Endothelial cell of umbilical vein (primary cell): ENCODE results near the gene RFXANK. TPM values are rescaled to one million over a fixed set of nuclear protein-coding genes. Genes with fewer than 3 reads are reported as not detected.

Experiments used
- BruUV-seq: library from RNA; stranded (reverse); fragments of 400-500 nt; replicated peaks from 2 replicates; lab custom pipeline; 2021; lab: Mats Ljungman, UMichigan
- CTCF ChIA-PET: fragments of 300-600, 350-600 bp; sonication (Branson Sonifier 250); formaldehyde crosslinking; loops from one replicate; lab custom pipeline; 2021; ENCODE audit warnings: antibody characterized with exemption, inconsistent platforms; lab: Charles Lee
- POLR2A ChIA-PET: fragments of 300-600, 350-600 bp; sonication (Branson Sonifier 250); formaldehyde crosslinking; loops from one replicate; lab custom pipeline; 2021; ENCODE audit warnings: antibody characterized with exemption, inconsistent platforms; lab: Charles Lee
- DNase-seq: peaks from one replicate; pipeline ENCODE4 v3.0.0-alpha.2; 2011; ENCODE audit warnings: low read depth, low spot score
- FAIRE-seq: peaks from 2 replicates; lab custom pipeline; 2011; peaks lifted over from hg19 to GRCh38; lab: Jason Lieb, UNC
- H2AFZ ChIP-seq: 2 replicates; pipeline ENCODE4 v1.6.0; 2012; ENCODE audit warnings: low read depth, low read length, control low read depth, inconsistent platforms
- H3K27ac ChIP-seq: 2 replicates; pipeline ENCODE4 v1.5.1; 2011; ENCODE audit warnings: low read depth, mild to moderate bottlenecking, control low read depth, low read length, moderate library complexity; ENCODE audit not compliant: insufficient read depth
- H3K27me3 ChIP-seq, 2 experiments: 2 replicates each; pipeline versions ENCODE4 v1.6.0 to v1.6.1; 2011; ENCODE audit warnings: low read length in 2 of 2, mixed read lengths in 1 of 2; ENCODE audit not compliant: control insufficient read depth in 2 of 2, insufficient read depth in 2 of 2
- H3K36me3 ChIP-seq, 2 experiments: 2 replicates in 1 of 2; 3 replicates in 1 of 2; pipeline ENCODE4 v1.5.1; 2011; ENCODE audit warnings: low read length in 2 of 2, mild to moderate bottlenecking in 1 of 2, moderate library complexity in 1 of 2; ENCODE audit not compliant: control insufficient read depth in 2 of 2, insufficient read depth in 2 of 2; ENCODE audit errors: extremely low read depth in 1 of 2
- H3K4me1 ChIP-seq: 3 replicates; pipeline ENCODE4 v1.5.1; 2011; ENCODE audit warnings: mild to moderate bottlenecking, low read length; ENCODE audit not compliant: control insufficient read depth, insufficient read depth; ENCODE audit errors: extremely low read depth
- H3K4me2 ChIP-seq: 2 replicates; pipeline ENCODE4 v1.6.1; 2011; ENCODE audit warnings: low read length, control low read depth, mixed read lengths; ENCODE audit not compliant: insufficient read depth
- H3K4me3 ChIP-seq, 3 experiments: fragments of 200-600 bp in 1 of 3; sonication (generic), shearing (Covaris generic) in 1 of 3; replicated peaks in 1 of 3; 2 replicates each; pipeline ENCODE4 v1.5.1; 2011 to 2016; ENCODE audit warnings: control low read depth in 3 of 3, low read length in 3 of 3, mild to moderate bottlenecking in 2 of 3, inconsistent platforms in 1 of 3, low read depth in 1 of 3, moderate library complexity in 1 of 3; ENCODE audit not compliant: insufficient read depth in 1 of 3
- H3K79me2 ChIP-seq: 2 replicates; pipeline ENCODE4 v1.6.0; 2012; ENCODE audit warnings: low read length, inconsistent platforms; ENCODE audit not compliant: control insufficient read depth, insufficient read depth
- H3K9ac ChIP-seq: replicated peaks from 2 replicates; pipeline ENCODE3; 2011; ENCODE audit warnings: low read length, control low read depth; ENCODE audit not compliant: insufficient read depth; ENCODE audit errors: extremely low read depth
- H3K9me1 ChIP-seq: replicated peaks from 3 replicates; pipeline ENCODE4 v1.6.0; 2011; ENCODE audit warnings: mild to moderate bottlenecking, low read length; ENCODE audit not compliant: control insufficient read depth, insufficient read depth; ENCODE audit errors: extremely low read depth
- H3K9me3 ChIP-seq: replicated peaks from 2 replicates; pipeline ENCODE4 v1.5.1; 2012; ENCODE audit warnings: low read length, inconsistent platforms; ENCODE audit not compliant: control insufficient read depth, insufficient read depth
- H4K20me1 ChIP-seq: replicated peaks from 2 replicates; pipeline ENCODE3; 2011; ENCODE audit warnings: mild to moderate bottlenecking, low read length; ENCODE audit not compliant: control insufficient read depth, insufficient read depth; ENCODE audit errors: extremely low read depth
- CTCF ChIP-seq, 2 donors: IDR thresholded peaks; 1 replicate in 1 of 2; 2 replicates in 1 of 2; pipeline ENCODE4 v1.5.1; 2011; ENCODE audit warnings: low read length in 2 of 2, mild to moderate bottlenecking in 2 of 2, moderate library complexity in 2 of 2, control low read depth in 1 of 2, inconsistent platforms in 1 of 2, low read depth in 1 of 2; ENCODE audit not compliant: insufficient read depth in 1 of 2; ENCODE audit errors: extremely low read depth in 1 of 2
- EZH2 ChIP-seq: IDR thresholded peaks from 2 replicates; pipeline ENCODE4 v1.6.1; 2012; ENCODE audit warnings: borderline replicate concordance, low read depth, mild to moderate bottlenecking, moderate library complexity, low read length, inconsistent platforms; ENCODE audit not compliant: severe bottlenecking
- FOS ChIP-seq: IDR thresholded peaks from 2 replicates; pipeline ENCODE4 v1.6.1; 2011; ENCODE audit warnings: mild to moderate bottlenecking, low read length, moderate library complexity, borderline replicate concordance; ENCODE audit not compliant: insufficient read depth
- GATA2 ChIP-seq: IDR thresholded peaks from 2 replicates; pipeline ENCODE4 v1.7.0; 2011; ENCODE audit warnings: low read depth, mild to moderate bottlenecking, moderate library complexity, mixed read lengths, low read length; ENCODE audit not compliant: insufficient read length, insufficient read depth
- JUN ChIP-seq: IDR thresholded peaks from 2 replicates; pipeline ENCODE4 v1.6.1; 2011; ENCODE audit warnings: borderline replicate concordance, low read depth; ENCODE audit not compliant: insufficient read length, insufficient read depth
- MAX ChIP-seq: IDR thresholded peaks from 2 replicates; pipeline ENCODE4 v1.6.1; 2011; ENCODE audit not compliant: insufficient read depth, insufficient read length
- MYC ChIP-seq: IDR thresholded peaks from one replicate; pipeline ENCODE4 v1.6.1; 2011; ENCODE audit warnings: mild to moderate bottlenecking, low read depth, low read length
- POLR2A ChIP-seq: IDR thresholded peaks from 2 replicates; pipeline ENCODE4 v1.6.1; 2012; ENCODE audit warnings: low read depth, mild to moderate bottlenecking, control low read depth, low read length
- POLR2AphosphoS5 ChIP-seq: IDR thresholded peaks from 2 replicates; pipeline ENCODE4 v1.6.1; 2012; ENCODE audit warnings: low read depth, mild to moderate bottlenecking, control low read depth, low read length, moderate library complexity; ENCODE audit not compliant: insufficient read depth
- dilution Hi-C: fragments of 300-500 bp; cut with MboI; formaldehyde crosslinking; loops from one replicate; pipeline ENCODE4 v1.15.0; 2019; ENCODE audit warnings: low sequenced_read_pairs; ENCODE audit not compliant: extremely low pct_ligation_motif_present
- intact Hi-C: fragments of 100-400 bp; cut with micrococcal nuclease; formaldehyde crosslinking; loops from one replicate; pipeline ENCODE4 v1.10.0; 2022
- polyA plus RNA-seq, 4 experiments: library from polyadenylated mRNA; depleted of rRNA in 3 of 4; stranded (reverse) in 3 of 4; unstranded in 1 of 4; fragments of >200 nt; gene quantifications; 2 replicates each; pipeline versions ENCODE4 v1.2.1 to v1.2.3, GENCODE V29; 2011 to 2012; ENCODE audit warnings: missing spikeins in 1 of 4
- total RNA-seq: library from RNA; stranded (reverse); gene quantifications from 2 replicates; pipeline ENCODE4 v1.2.3, GENCODE V29; 2021

The RFXANK gene
- total and polyA plus RNA-seq, 2 donors (not counting 3 experiments of a cell fraction or from before 2014, with no cell fraction given) = 105 to 124 TPM

- Histone ChIP-seq H3K9ac (no peak overlapping the region), H3K4me1 (peaks cover 6% of the 10 kb centered on the region), H3K9me1 (no peaks in the 10 kb centered on the region), H3K27ac (no peak overlapping the region), H3K79me2 (peaks cover 12% of the 10 kb centered on the region), H3K4me2 (no peak overlapping the region), H3K36me3 (peaks cover 0 to 4% of the 10 kb centered on the region in 2 experiments), H4K20me1 (no peaks in the 10 kb centered on the region), H3K4me3 (no peak overlapping the region), H3K9me3 (no peaks in the 10 kb centered on the region), H3K27me3 (no peaks in the 10 kb centered on the region), H2AFZ (no peak overlapping the region)
- TF ChIP-seq FOS = no peak
- no peak for TF ChIP-seq CTCF (IDR thresholded peaks at IDR 0.05; ENCODE audit: extremely low read depth in 1 of 2, insufficient read depth in 1 of 2, low read depth in 1 of 2, low read length in 2 of 2)
- no peak for TF ChIP-seq MYC
- no peak for TF ChIP-seq GATA2
- TF ChIP-seq POLR2A = no peak
- TF ChIP-seq POLR2AphosphoS5 = no peak
- TF ChIP-seq EZH2 = no peak
- TF ChIP-seq JUN = no peak
- TF ChIP-seq MAX = no peak
- ChIA-PET POLR2A (no interaction called here), CTCF (no interaction called here)
- BruUV-seq = no TSS peak
- intact Hi-C loops = no loop called here
- FAIRE-seq (no peak), DNase-seq (no peak)
- dilution Hi-C loops = no loop called here
Observed at GRCh38 chr19:19205416-19206410, 13.7 kb downstream of the RFXANK start.
